CD14-positive monocyte (primary cell): ENCODE measurements around the gene FGF21. TPM values are rescaled to one million over a fixed set of nuclear protein-coding genes. Genes with fewer than 3 reads are reported as not detected.
A peak's percentile ranks its signal among the peaks of the same experiment; 100 is the strongest.

Experiments
- DNase-seq, 3 donors: peaks; one replicate each; pipeline ENCODE4 v3.0.0-alpha.2; 2011 to 2022
- H2AFZ ChIP-seq: 2 replicates; pipeline ENCODE4 v1.6.0; 2012; ENCODE audit warnings: mild to moderate bottlenecking, low read depth, low read length, inconsistent platforms; ENCODE audit not compliant: insufficient read depth, poor library complexity, severe bottlenecking
- H3K27ac ChIP-seq, 2 donors: 1 replicate in 1 of 2; 2 replicates in 1 of 2; pipeline ENCODE4 v1.5.1; 2012 to 2013; ENCODE audit warnings: low read length in 2 of 2, control low read depth in 1 of 2, inconsistent platforms in 1 of 2, low read depth in 1 of 2, mild to moderate bottlenecking in 1 of 2
- H3K27me3 ChIP-seq, 2 donors: one replicate each; pipeline versions ENCODE4 v1.6.0 to v1.6.1; 2011 to 2013; ENCODE audit warnings: low read length in 2 of 2; ENCODE audit not compliant: control insufficient read depth in 2 of 2, insufficient read depth in 2 of 2
- H3K36me3 ChIP-seq, 2 donors: replicated peaks in 1 of 2; 1 replicate in 1 of 2; 2 replicates in 1 of 2; pipeline versions ENCODE4 v1.5.1 to v1.6.1; 2012 to 2013; ENCODE audit warnings: low read length in 2 of 2, control low read depth in 1 of 2, inconsistent platforms in 1 of 2, mild to moderate bottlenecking in 1 of 2; ENCODE audit not compliant: insufficient read depth in 2 of 2, control insufficient read depth in 1 of 2
- H3K4me1 ChIP-seq, 2 donors: 1 replicate in 1 of 2; 2 replicates in 1 of 2; pipeline versions ENCODE4 v1.5.1 to v1.6.1; 2012 to 2013; ENCODE audit warnings: low read length in 2 of 2, control low read depth in 1 of 2, inconsistent platforms in 1 of 2, mild to moderate bottlenecking in 1 of 2, moderate library complexity in 1 of 2; ENCODE audit not compliant: insufficient read depth in 2 of 2, control insufficient read depth in 1 of 2
- H3K4me2 ChIP-seq: replicated peaks from 2 replicates; pipeline ENCODE3; 2012; ENCODE audit warnings: low read length, moderate library complexity, mild to moderate bottlenecking; ENCODE audit not compliant: poor library complexity, severe bottlenecking; ENCODE audit errors: extremely low read depth
- H3K4me3 ChIP-seq, 3 experiments: fragments of 200-600 bp in 1 of 3; sonication (generic) in 1 of 3; replicated peaks in 1 of 3; 1 replicate in 2 of 3; 2 replicates in 1 of 3; pipeline ENCODE4 v1.5.1; 2011 to 2013; ENCODE audit warnings: low read length in 3 of 3, mild to moderate bottlenecking in 3 of 3, control low read depth in 2 of 3, low read depth in 2 of 3, inconsistent platforms in 1 of 3, moderate library complexity in 1 of 3
- H3K79me2 ChIP-seq: 2 replicates; pipeline ENCODE4 v1.6.0; 2012; ENCODE audit warnings: mild to moderate bottlenecking, control low read depth, inconsistent platforms, low read length, moderate library complexity; ENCODE audit not compliant: insufficient read depth
- H3K9ac ChIP-seq: 2 replicates; pipeline ENCODE4 v1.6.0; 2017; ENCODE audit warnings: low read length, mild to moderate bottlenecking; ENCODE audit not compliant: insufficient read depth, poor library complexity, severe bottlenecking
- H3K9me3 ChIP-seq, 2 donors: replicated peaks in 1 of 2; 1 replicate in 1 of 2; 2 replicates in 1 of 2; pipeline versions ENCODE4 v1.5.1 to v1.6.1; 2012 to 2013; ENCODE audit warnings: low read length in 2 of 2, control low read depth in 1 of 2; ENCODE audit not compliant: control insufficient read depth in 1 of 2, insufficient read depth in 1 of 2
- H4K20me1 ChIP-seq: 2 replicates; pipeline ENCODE4 v1.6.0; 2012; ENCODE audit warnings: mild to moderate bottlenecking, low read length, control low read depth, moderate library complexity; ENCODE audit not compliant: insufficient read depth
- H3K27ac Mint-ChIP-seq, 7 donors: one replicate each; pipeline ENCODE4 v1.8.0; 2020; ENCODE audit warnings: mild to moderate bottlenecking in 7 of 7, mixed read lengths in 7 of 7, moderate library complexity in 6 of 7, inconsistent platforms in 2 of 7
- H3K27me3 Mint-ChIP-seq, 3 donors: one replicate each; pipeline ENCODE4 v1.8.0; 2021 to 2022; ENCODE audit warnings: low read depth in 3 of 3, mild to moderate bottlenecking in 3 of 3, mixed read lengths in 3 of 3, moderate library complexity in 3 of 3, inconsistent platforms in 1 of 3
- H3K36me3 Mint-ChIP-seq, 2 donors: one replicate each; pipeline ENCODE4 v1.8.0; 2020; ENCODE audit warnings: mixed read lengths in 2 of 2, inconsistent platforms in 1 of 2, mild to moderate bottlenecking in 1 of 2
- H3K4me1 Mint-ChIP-seq: one replicate; pipeline ENCODE4 v1.8.0; 2020; ENCODE audit warnings: mild to moderate bottlenecking, mixed read lengths
- H3K4me3 Mint-ChIP-seq, 2 donors: one replicate each; pipeline ENCODE4 v1.8.0; 2020; ENCODE audit warnings: mild to moderate bottlenecking in 2 of 2, mixed read lengths in 2 of 2, moderate library complexity in 1 of 2
- H3K9me3 Mint-ChIP-seq, 7 donors: one replicate each; pipeline ENCODE4 v1.8.0; 2020 to 2022; ENCODE audit warnings: mixed read lengths in 7 of 7, mild to moderate bottlenecking in 6 of 7, moderate library complexity in 6 of 7, inconsistent platforms in 2 of 7
- CTCF ChIP-seq: fragments of 200-600 bp; IDR thresholded peaks from one replicate; pipeline ENCODE4 v1.8.0; 2022; ENCODE audit warnings: antibody characterized with exemption, mild to moderate bottlenecking
- WGBS: methylation state at CpG from one replicate; pipeline ENCODE4 v1.1.5; 2013; ENCODE audit warnings: missing lambda C conversion rate; ENCODE audit not compliant: insufficient coverage; 5-methylcytosine and 5-hydroxymethylcytosine counted together
- intact Hi-C, 2 donors: fragments of 100-400 bp; cut with micrococcal nuclease; formaldehyde crosslinking; loops; one replicate each; pipeline versions ENCODE4 v1.15.0 to v1.15.1; 2023
- polyA plus RNA-seq, 3 donors: library from polyadenylated mRNA; depleted of rRNA in 1 of 3; unstranded in 2 of 3; stranded (reverse) in 1 of 3; fragments of 300-500 nt in 2 of 3; fragments of >200 nt in 1 of 3; fragmentation: Illumina TruSeq in 2 of 3; gene quantifications; 1 replicate in 2 of 3; 2 replicates in 1 of 3; pipeline ENCODE4 v1.2.3, GENCODE V29; 2012 to 2021

FGF21 gene
- polyA plus RNA-seq, 3 donors: not detected

DNA sequence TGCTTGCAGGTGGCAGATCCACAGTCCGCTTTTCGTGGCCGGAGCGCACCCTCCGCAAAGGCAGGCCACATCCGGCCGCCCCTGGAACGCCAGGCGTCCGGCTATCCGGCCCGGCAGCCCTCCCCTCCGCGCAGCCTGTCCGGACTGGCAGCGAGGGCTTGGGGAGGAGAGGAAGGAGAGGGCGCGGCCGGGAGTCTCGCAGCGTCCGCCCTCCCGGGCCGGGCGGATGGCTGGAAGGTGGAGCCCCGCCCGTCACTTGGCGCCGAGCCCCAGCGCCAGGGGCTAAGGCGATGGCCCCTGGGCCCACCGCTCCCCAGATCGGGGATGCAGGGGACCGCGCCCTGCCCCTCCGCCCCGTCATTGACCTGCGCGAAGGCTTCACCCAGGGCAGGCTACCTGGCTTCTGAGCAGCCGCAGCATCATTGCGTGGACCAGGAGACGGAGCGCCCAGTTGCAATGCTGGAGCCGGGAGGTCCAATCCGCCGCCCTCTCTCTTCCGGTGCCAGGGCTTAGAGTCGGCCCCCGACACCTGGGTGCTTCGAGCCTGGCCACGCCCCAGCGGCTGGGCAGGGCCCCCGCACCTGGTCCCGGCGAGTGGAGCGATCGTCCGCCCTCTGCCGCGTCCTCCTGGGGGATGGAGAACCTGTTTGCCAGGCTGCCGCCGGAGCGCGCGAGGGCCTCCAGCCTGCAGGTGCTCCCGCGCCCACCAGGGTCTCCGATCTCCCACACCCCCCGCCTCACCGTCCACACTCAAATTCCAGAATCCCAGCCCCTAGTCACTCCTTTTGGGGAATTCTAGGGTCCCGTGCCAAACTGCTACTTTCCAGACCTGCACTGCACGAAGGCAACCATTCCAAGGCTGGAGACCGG lies 2.6 kb upstream of the FGF21 start, which contains the start of gene FUT1:
TSS of gene FUT1 (minus strand) at position 146 of the 870 bp plus-strand sequence. CDS start 1,360 bp downstream, outside the sequence.
- Mint-ChIP-seq H3K36me3 (peaks cover 0 to 3% of the 10 kb centered on the region in 2 donors), H3K9me3 (peaks cover 0 to 19% (median 8%) of the 10 kb centered on the region in 7 donors), H3K27ac (peak within 1 kb of the TSS in 1 of 7 donors; percentile 50), H3K4me1 (peaks cover 19% of the 10 kb centered on the region), H3K27me3 (peaks cover 41 to 67% (median 56%) of the 10 kb centered on the region in 3 donors), H3K4me3 (peak within 1 kb of the TSS; percentile 28 to 79)
- Histone ChIP-seq H3K27me3 (peaks cover 14 to 51% of the 10 kb centered on the region in 2 donors), H3K4me1 (peaks cover 9 to 17% of the 10 kb centered on the region in 2 donors), H3K9ac (no peak within 1 kb of the TSS), H3K9me3 (no peaks in the 10 kb centered on the region), H3K79me2 (no peaks in the 10 kb centered on the region), H3K4me3 (peak within 1 kb of the TSS in 1 of 3 experiments; percentile 40), H3K36me3 (no peaks in the 10 kb centered on the region), H4K20me1 (no peaks in the 10 kb centered on the region), H3K4me2 (peak within 1 kb of the TSS; percentile 39), H2AFZ (peak within 1 kb of the TSS; percentile 56), H3K27ac (no peak within 1 kb of the TSS)
- WGBS: 1% methylated on average over 63 of the region's 73 CpGs
- DNase-seq: no peak
- intact Hi-C loops: no loop called here
- TF ChIP-seq CTCF: no peak

- Histone ChIP-seq H3K9me3 (no peaks in the 10 kb centered on the region), H3K27ac (no peak overlapping the region), H3K4me2 (no peak overlapping the region), H3K9ac (no peak overlapping the region), H3K27me3 (peaks cover 14 to 43% of the 10 kb centered on the region in 2 donors), H3K4me3 (no peak overlapping the region), H2AFZ (no peak overlapping the region), H4K20me1 (no peaks in the 10 kb centered on the region), H3K36me3 (no peaks in the 10 kb centered on the region), H3K79me2 (no peaks in the 10 kb centered on the region), H3K4me1 (peaks cover 14 to 25% of the 10 kb centered on the region in 2 donors)
- 95% methylated on average over 4 of the region's 5 CpGs for WGBS
- DNase-seq: no peak
- Mint-ChIP-seq H3K27ac (peak overlapping the region in 1 of 7 donors; percentile 38), H3K4me3 (no peak overlapping the region), H3K36me3 (peaks cover 0 to 3% of the 10 kb centered on the region in 2 donors), H3K27me3 (peaks cover 44 to 58% (median 57%) of the 10 kb centered on the region in 3 donors), H3K4me1 (peaks cover 28% of the 10 kb centered on the region), H3K9me3 (peaks cover 0 to 19% (median 8%) of the 10 kb centered on the region in 7 donors)
- intact Hi-C loops: no loop called here
- TF ChIP-seq CTCF: no peak
Measured at GRCh38 chr19:48755787-48756186, 463 bp downstream of the FGF21 start.
